HEK293T (cell line): ENCODE measurements around the gene CRADD.

Experiments
- BHLHE40 ChIP-seq: fragments of 450-650 bp; IDR thresholded peaks from 2 replicates; pipeline ENCODE4 v1.6.1; 2016; ENCODE audit warnings: mild to moderate bottlenecking, moderate library complexity, borderline replicate concordance
- CTBP1 ChIP-seq: fragments of 450-650 bp; IDR thresholded peaks from 2 replicates; pipeline ENCODE4 v1.6.1; 2016; ENCODE audit warnings: borderline replicate concordance
- ELF4 ChIP-seq: fragments of 450-650 bp; IDR thresholded peaks from 2 replicates; pipeline ENCODE4 v1.6.1; 2017; ENCODE audit warnings: antibody characterized with exemption
- FOXA1 ChIP-seq: fragments of 450-650 bp; IDR thresholded peaks from 2 replicates; pipeline ENCODE4 v1.6.1; 2016; ENCODE audit warnings: mild to moderate bottlenecking
- FOXM1 ChIP-seq: fragments of 450-650 bp; IDR thresholded peaks from 2 replicates; pipeline ENCODE4 v1.6.1; 2017; ENCODE audit warnings: mild to moderate bottlenecking, borderline replicate concordance
- L3MBTL2 ChIP-seq: fragments of 450-650 bp; conservative IDR thresholded peaks from 2 replicates; pipeline ENCODE4 v1.6.1; 2016; ENCODE audit warnings: mild to moderate bottlenecking
- LEF1 ChIP-seq: fragments of 450-650 bp; IDR thresholded peaks from 2 replicates; pipeline ENCODE4 v1.6.1; 2017; ENCODE audit warnings: mild to moderate bottlenecking, borderline replicate concordance
- SP1 ChIP-seq: fragments of 450-650 bp; IDR thresholded peaks from 2 replicates; pipeline ENCODE4 v1.6.1; 2017
- SUZ12 ChIP-seq: fragments of 450-650 bp; IDR thresholded peaks from 2 replicates; pipeline ENCODE4 v1.6.1; 2016; ENCODE audit warnings: mild to moderate bottlenecking
- TARDBP ChIP-seq: fragments of 450-650 bp; IDR thresholded peaks from 2 replicates; pipeline ENCODE4 v1.6.1; 2016
- ZNF384 ChIP-seq: fragments of 450-650 bp; IDR thresholded peaks from 2 replicates; pipeline ENCODE4 v1.6.1; 2016
- TF ChIP-seq, protein P1 (sequence below): fragments of 450-650 bp; IDR thresholded peaks from 2 replicates; pipeline ENCODE4 v1.6.1; 2016

DNA sequence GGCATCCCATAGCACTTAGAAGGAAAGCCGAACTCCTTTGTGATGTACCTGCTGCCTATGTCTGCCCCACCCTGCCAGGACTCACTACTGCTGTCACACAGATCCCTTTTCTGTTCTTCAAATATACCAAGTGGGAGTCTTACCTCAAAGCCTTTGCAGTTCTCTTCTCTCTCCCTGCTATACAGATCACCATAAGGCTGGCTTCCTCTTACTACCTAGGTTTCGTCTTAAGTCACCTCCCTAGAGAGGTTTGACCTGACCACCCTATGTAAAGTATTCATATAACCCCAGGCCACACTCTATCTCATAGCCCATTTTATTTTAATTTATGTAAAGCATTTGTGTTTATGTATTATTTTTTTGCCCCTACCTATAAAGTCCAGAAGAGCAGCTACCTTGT, 117.6 kb downstream of the CRADD start:
- TF ChIP-seq FOXM1 (no peak), CTBP1 (no peak), ZNF384 (no peak), BHLHE40 (no peak), SUZ12 (no peak), ELF4 (no peak), SP1 (no peak), FOXA1 (no peak), LEF1 (no peak), TARDBP (no peak), L3MBTL2 (no peak)
- TF ChIP-seq, protein P1, sequence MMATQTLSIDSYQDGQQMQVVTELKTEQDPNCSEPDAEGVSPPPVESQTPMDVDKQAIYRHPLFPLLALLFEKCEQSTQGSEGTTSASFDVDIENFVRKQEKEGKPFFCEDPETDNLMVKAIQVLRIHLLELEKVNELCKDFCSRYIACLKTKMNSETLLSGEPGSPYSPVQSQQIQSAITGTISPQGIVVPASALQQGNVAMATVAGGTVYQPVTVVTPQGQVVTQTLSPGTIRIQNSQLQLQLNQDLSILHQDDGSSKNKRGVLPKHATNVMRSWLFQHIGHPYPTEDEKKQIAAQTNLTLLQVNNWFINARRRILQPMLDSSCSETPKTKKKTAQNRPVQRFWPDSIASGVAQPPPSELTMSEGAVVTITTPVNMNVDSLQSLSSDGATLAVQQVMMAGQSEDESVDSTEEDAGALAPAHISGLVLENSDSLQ, result no peak
